B cell (primary cell): ENCODE data around the gene SPOP. TPM values are rescaled to one million over a fixed set of nuclear protein-coding genes. Genes with fewer than 3 reads are reported as not detected.

ENCODE experiments used
- ATAC-seq: fragments of 200-7000 bp; cut with Tn5 transposase; one replicate; pipeline ENCODE4 v1.10.0; 2021; ENCODE audit warnings: low read depth, mild to moderate bottlenecking, moderate number of reproducible peaks, moderate library complexity
- CTCF ChIA-PET: fragments of 350-600 bp; sonication (Branson Sonifier 250); formaldehyde crosslinking; loops from one replicate; lab custom pipeline; 2021; ENCODE audit warnings: antibody characterized with exemption, inconsistent platforms; lab: Charles Lee
- POLR2A ChIA-PET: fragments of 350-600 bp; sonication (Branson Sonifier 250); formaldehyde crosslinking; loops from one replicate; lab custom pipeline; 2021; ENCODE audit warnings: antibody characterized with exemption; lab: Charles Lee
- DNase-seq: peaks from one replicate; pipeline ENCODE4 v3.0.0; 2013
- H2AFZ ChIP-seq: 2 replicates; pipeline ENCODE4 v1.6.1; 2012; ENCODE audit warnings: mild to moderate bottlenecking, low read depth, low read length; ENCODE audit not compliant: insufficient read depth, poor library complexity, severe bottlenecking
- H3K27ac ChIP-seq, 2 donors: 1 replicate in 1 of 2; 2 replicates in 1 of 2; pipeline ENCODE4 v1.5.1; 2012 to 2013; ENCODE audit warnings: low read length in 2 of 2, mild to moderate bottlenecking in 2 of 2, moderate library complexity in 1 of 2
- H3K27me3 ChIP-seq, 4 experiments: fragments of 200-600 bp in 1 of 4; sonication (generic) in 1 of 4; replicated peaks in 1 of 4; 1 replicate in 2 of 4; 2 replicates in 2 of 4; pipeline versions ENCODE4 v1.6.1 to v1.7.0; 2013 to 2016; ENCODE audit warnings: low read length in 3 of 4, mild to moderate bottlenecking in 2 of 4, mixed read lengths in 1 of 4, moderate library complexity in 1 of 4; ENCODE audit not compliant: insufficient read depth in 4 of 4, control insufficient read depth in 3 of 4; ENCODE audit errors: control extremely low read depth in 1 of 4
- H3K36me3 ChIP-seq, 2 experiments: replicated peaks in 1 of 2; 1 replicate in 1 of 2; 2 replicates in 1 of 2; pipeline versions ENCODE4 v1.6.1 to v1.7.1; 2013; ENCODE audit warnings: low read length in 1 of 2; ENCODE audit not compliant: insufficient read depth in 2 of 2, control insufficient read depth in 1 of 2; ENCODE audit errors: control extremely low read depth in 1 of 2, extremely low read depth in 1 of 2
- H3K4me1 ChIP-seq, 2 donors: fragments of 200-600 bp in 1 of 2; sonication (generic) in 1 of 2; 1 replicate in 1 of 2; 2 replicates in 1 of 2; pipeline versions ENCODE4 v1.5.1 to v1.6.1; 2013 to 2017; ENCODE audit warnings: low read length in 2 of 2; ENCODE audit not compliant: control insufficient read depth in 2 of 2, insufficient read depth in 2 of 2
- H3K4me2 ChIP-seq: replicated peaks from 2 replicates; pipeline ENCODE3; 2012; ENCODE audit warnings: mild to moderate bottlenecking, low read depth, low read length; ENCODE audit not compliant: poor library complexity, severe bottlenecking
- H3K4me3 ChIP-seq, 5 experiments: fragments of 200-600 bp in 1 of 5; sonication (generic) in 1 of 5; 1 replicate in 3 of 5; 2 replicates in 2 of 5; pipeline versions ENCODE4 v1.5.1 to v1.7.0; 2011 to 2016; ENCODE audit warnings: low read length in 4 of 5, mild to moderate bottlenecking in 4 of 5, low read depth in 2 of 5, control low read depth in 1 of 5, moderate library complexity in 1 of 5; ENCODE audit not compliant: insufficient read depth in 1 of 5; ENCODE audit errors: control extremely low read depth in 1 of 5, extremely low read depth in 1 of 5
- H3K79me2 ChIP-seq: fragments of 200-600 bp; sonication (generic); one replicate; pipeline ENCODE4 v1.6.0; 2016; ENCODE audit warnings: low read length; ENCODE audit not compliant: control insufficient read depth, insufficient read depth
- H3K9ac ChIP-seq: fragments of 200-600 bp; sonication (generic); 2 replicates; pipeline ENCODE4 v1.6.1; 2017; ENCODE audit warnings: mild to moderate bottlenecking, low read length, moderate library complexity
- H3K9me3 ChIP-seq, 3 donors: one replicate each; pipeline versions ENCODE4 v1.6.1 to v1.7.1; 2013; ENCODE audit warnings: low read length in 2 of 3; ENCODE audit not compliant: control insufficient read depth in 2 of 3, insufficient read depth in 1 of 3; ENCODE audit errors: control extremely low read depth in 1 of 3
- H4K20me1 ChIP-seq: 2 replicates; pipeline ENCODE4 v1.6.0; 2012; ENCODE audit warnings: mild to moderate bottlenecking, low read length; ENCODE audit not compliant: insufficient read depth, control insufficient read depth, poor library complexity, severe bottlenecking
- H3K27ac Mint-ChIP-seq: one replicate; pipeline ENCODE4 v1.8.0; 2021; ENCODE audit warnings: mixed read lengths
- H3K27me3 Mint-ChIP-seq: one replicate; pipeline ENCODE4 v1.8.0; 2021; ENCODE audit warnings: mixed read lengths
- H3K4me1 Mint-ChIP-seq: one replicate; pipeline ENCODE4 v1.8.0; 2021; ENCODE audit warnings: mixed read lengths
- H3K4me3 Mint-ChIP-seq: one replicate; pipeline ENCODE4 v1.8.0; 2021; ENCODE audit warnings: mixed read lengths
- H3K9me3 Mint-ChIP-seq: one replicate; pipeline ENCODE4 v1.8.0; 2022; ENCODE audit warnings: mixed read lengths; ENCODE audit not compliant: insufficient read depth
- CTCF ChIP-seq: fragments of 200-600 bp; IDR thresholded peaks from one replicate; pipeline ENCODE4 v1.8.0; 2022; ENCODE audit warnings: antibody characterized with exemption, mild to moderate bottlenecking
- EZH2 ChIP-seq: IDR thresholded peaks from 2 replicates; pipeline ENCODE4 v1.6.1; 2012; ENCODE audit warnings: borderline replicate concordance, low read depth, mild to moderate bottlenecking, moderate library complexity, low read length; ENCODE audit not compliant: insufficient read depth, poor library complexity, severe bottlenecking
- WGBS: methylation state at CpG from one replicate; pipeline ENCODE4 v1.1.5; 2013; ENCODE audit warnings: missing lambda C conversion rate; ENCODE audit not compliant: insufficient coverage; 5-methylcytosine and 5-hydroxymethylcytosine counted together
- intact Hi-C: fragments of 100-400 bp; cut with micrococcal nuclease; formaldehyde crosslinking; loops from one replicate; pipeline ENCODE4 v1.10.0; 2022
- polyA plus RNA-seq: library from polyadenylated mRNA; depleted of rRNA; stranded (reverse); fragments of >200 nt; gene quantifications from 2 replicates; pipeline ENCODE4 v1.2.3, GENCODE V29; 2012
- total RNA-seq, 2 donors: library from RNA; stranded (reverse); fragments of 120-200 nt in 1 of 2; gene quantifications; 1 replicate in 1 of 2; 2 replicates in 1 of 2; pipeline versions ENCODE4 v1.2.3 to v1.2.4, GENCODE V29; 2013 to 2022

The SPOP gene
- total and polyA plus RNA-seq, 2 donors (not counting 1 experiment from before 2014, with no cell fraction given): 27.0 to 72.1 TPM

GRCh38 chr17:49588312-49588711, 89.6 kb downstream of the SPOP start:
- no peaks in the 10 kb centered on the region for H3K36me3 ChIP-seq
- Mint-ChIP-seq H3K27ac (no peak overlapping the region), H3K4me1 (no peaks in the 10 kb centered on the region), H3K27me3 (no peaks in the 10 kb centered on the region), H3K4me3 (no peak overlapping the region), H3K9me3 (no peaks in the 10 kb centered on the region)
- no peak overlapping the region for H3K4me2 ChIP-seq
- no peaks in the 10 kb centered on the region for H3K27me3 ChIP-seq
- no peak overlapping the region for H3K27ac ChIP-seq
- 94% methylated on average over 7 of the region's 8 CpGs for WGBS
- no peaks in the 10 kb centered on the region for H3K79me2 ChIP-seq
- no peak overlapping the region for H2AFZ ChIP-seq
- H3K9me3 ChIP-seq: no peaks in the 10 kb centered on the region
- no peaks in the 10 kb centered on the region for H4K20me1 ChIP-seq
- no peak for DNase-seq
- H3K4me3 ChIP-seq: no peak overlapping the region
- ChIA-PET POLR2A (no interaction called here), CTCF (interaction anchor here (1.7 kb wide), 1 partner anchor 108 kb away, joined by 3 read pairs; no protein-coding TSS in a partner anchor)
- intact Hi-C loops: no loop called here
- no peak for TF ChIP-seq CTCF
- TF ChIP-seq EZH2: no peak
- no peaks in the 10 kb centered on the region for H3K4me1 ChIP-seq
- no peak for ATAC-seq
- no peak overlapping the region for H3K9ac ChIP-seq

GRCh38 chr17:49587366-49588073, 90.4 kb downstream of the SPOP start:
- H3K4me2 ChIP-seq: no peak overlapping the region
- H3K4me3 ChIP-seq: no peak overlapping the region
- no peaks in the 10 kb centered on the region for H3K27me3 ChIP-seq
- Mint-ChIP-seq H3K27me3 (no peaks in the 10 kb centered on the region), H3K4me1 (no peaks in the 10 kb centered on the region), H3K27ac (no peak overlapping the region), H3K9me3 (no peaks in the 10 kb centered on the region), H3K4me3 (no peak overlapping the region)
- no peak overlapping the region for H3K9ac ChIP-seq
- no peak overlapping the region for H2AFZ ChIP-seq
- TF ChIP-seq CTCF (no peak), EZH2 (no peak)
- no peaks in the 10 kb centered on the region for H3K79me2 ChIP-seq
- ChIA-PET POLR2A (no interaction called here), CTCF (no interaction called here)
- WGBS: 92% methylated on average over 10 of the region's 12 CpGs
- H3K36me3 ChIP-seq: no peaks in the 10 kb centered on the region
- ATAC-seq (no peak), DNase-seq (no peak)
- H3K27ac ChIP-seq: no peak overlapping the region
- no peaks in the 10 kb centered on the region for H3K9me3 ChIP-seq
- intact Hi-C loops: no loop called here
- no peaks in the 10 kb centered on the region for H4K20me1 ChIP-seq
- no peaks in the 10 kb centered on the region for H3K4me1 ChIP-seq
